GM12891 (cell line): ENCODE results near the gene CENPU.

Source experiments
- POLR2A ChIP-seq: IDR thresholded peaks from 2 replicates; pipeline ENCODE4 v1.6.1; 2011; ENCODE audit warnings: low read depth, low read length, control low read depth
- POLR2AphosphoS5 ChIP-seq: IDR thresholded peaks from 2 replicates; pipeline ENCODE4 v1.6.1; 2011; ENCODE audit warnings: low read depth, low read length, control low read depth
- POU2F2 ChIP-seq: IDR thresholded peaks from 2 replicates; pipeline ENCODE4 v1.6.1; 2011; ENCODE audit warnings: low read depth, mild to moderate bottlenecking, control low read depth, low read length, moderate library complexity
- SPI1 ChIP-seq: IDR thresholded peaks from 2 replicates; pipeline ENCODE4 v1.6.1; 2011; ENCODE audit warnings: low read depth, low read length, control low read depth
- TAF1 ChIP-seq: IDR thresholded peaks from 2 replicates; pipeline ENCODE4 v1.6.1; 2011; ENCODE audit warnings: low read depth, low read length, control low read depth

DNA sequence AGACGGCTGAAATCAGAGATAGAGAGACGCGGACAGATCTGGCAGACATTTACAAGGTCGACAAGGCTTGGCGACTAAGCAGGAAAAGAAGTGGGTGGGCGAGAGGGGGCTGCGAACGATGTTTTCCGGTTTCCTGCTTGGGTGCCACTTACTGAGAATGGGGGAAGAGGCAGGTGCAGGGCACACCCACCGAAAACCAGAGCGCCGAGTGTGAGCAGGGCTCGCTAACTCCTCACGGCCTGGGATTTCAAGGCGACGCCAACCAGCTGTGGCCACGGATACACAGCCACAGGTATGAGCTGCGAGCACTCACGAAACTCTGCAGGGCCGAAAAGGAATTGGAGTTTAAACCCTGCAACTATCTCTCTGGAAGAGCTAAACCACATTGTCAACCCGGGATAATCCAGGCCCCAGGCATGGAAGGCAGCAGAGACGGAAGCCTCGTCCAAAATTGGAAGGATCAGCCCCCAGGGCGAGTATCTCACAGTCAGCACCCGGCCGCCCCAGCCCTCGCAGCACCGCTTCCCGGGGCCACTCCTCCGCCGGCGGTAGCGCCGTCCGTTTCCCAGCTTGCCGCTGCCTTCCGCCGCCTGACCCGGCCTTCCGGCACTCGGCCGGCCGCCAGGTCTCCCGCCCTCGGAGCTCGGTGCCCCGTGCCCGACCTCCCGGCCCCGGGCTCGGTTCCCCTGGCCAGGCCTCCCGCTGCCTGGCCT, 85.4 kb downstream of the CENPU start:
- TF ChIP-seq POLR2AphosphoS5 (peak; percentile 47), POU2F2 (no peak), SPI1 (no peak), POLR2A (no peak), TAF1 (peak; percentile 18; the same call in 1 of the 2 replicates)
